ENCODE measurements around the gene RNASE8. TPM values are rescaled to one million over a fixed set of nuclear protein-coding genes. Genes with fewer than 3 reads are reported as not detected.

Gene RNASE8
- total RNA-seq, 1 donor, result not detected

GRCh38 chr14:21081521-21082142 lies 24.0 kb downstream of the RNASE8 start:
- TF ChIP-seq CTCF (IDR thresholded peaks at IDR 0.05; ENCODE audit: insufficient read depth, low read length), result no peak
- DNase-seq (ENCODE audit: low read depth), result no peak

DNA sequence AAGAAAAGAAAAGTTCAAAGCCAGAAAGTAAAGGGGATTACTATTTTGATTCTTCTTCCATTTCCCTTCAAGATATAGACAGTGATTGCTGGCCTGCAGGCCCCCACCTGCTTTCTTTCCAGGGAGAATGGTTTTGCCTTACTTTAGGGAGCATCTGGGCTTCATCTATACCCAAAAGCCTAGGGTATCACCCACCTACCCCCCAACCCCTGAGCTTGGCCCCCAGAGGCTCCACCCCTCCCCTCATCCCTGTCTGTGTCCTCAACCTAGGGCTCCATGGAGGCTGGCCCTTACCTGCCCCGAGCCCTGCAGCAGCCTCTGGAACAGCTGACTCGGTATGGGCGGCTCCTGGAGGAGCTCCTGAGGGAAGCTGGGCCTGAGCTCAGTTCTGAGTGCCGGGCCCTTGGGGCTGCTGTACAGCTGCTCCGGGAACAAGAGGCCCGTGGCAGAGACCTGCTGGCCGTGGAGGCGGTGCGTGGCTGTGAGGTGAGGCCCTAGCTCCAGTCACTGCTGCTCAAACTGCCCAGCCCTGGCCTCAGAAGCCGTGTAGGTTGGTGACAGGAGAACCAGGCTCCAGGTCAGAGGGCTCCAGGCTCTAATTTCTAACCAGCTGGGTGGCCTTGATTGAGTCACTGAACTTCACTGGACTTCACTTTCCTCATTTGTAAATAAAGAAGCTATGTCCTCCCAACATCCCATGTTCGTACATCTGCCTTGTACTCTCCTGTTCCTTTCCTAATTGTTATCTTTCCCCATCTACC lies 26.1 kb downstream of the RNASE8 start:
- no peak overlapping the region for H3K4me3 ChIP-seq (ENCODE audit: low read depth, low read length)
- no peak for TF ChIP-seq CTCF (IDR thresholded peaks at IDR 0.05; ENCODE audit: insufficient read depth, low read length)
- DNase-seq (ENCODE audit: low read depth), result no peak

More at GRCh38 chr14:21081521-21082142, 24.0 kb downstream of the RNASE8 start:
- no peak overlapping the region for H3K4me3 ChIP-seq (ENCODE audit: low read depth, low read length)

GRCh38 chr14:21084396-21084795 lies 26.8 kb downstream of the RNASE8 start:
- no peak for TF ChIP-seq CTCF (IDR thresholded peaks at IDR 0.05; ENCODE audit: insufficient read depth, low read length)
- H3K4me3 ChIP-seq (ENCODE audit: low read depth, low read length), result no peak overlapping the region
- DNase-seq (ENCODE audit: low read depth), result no peak

DNA sequence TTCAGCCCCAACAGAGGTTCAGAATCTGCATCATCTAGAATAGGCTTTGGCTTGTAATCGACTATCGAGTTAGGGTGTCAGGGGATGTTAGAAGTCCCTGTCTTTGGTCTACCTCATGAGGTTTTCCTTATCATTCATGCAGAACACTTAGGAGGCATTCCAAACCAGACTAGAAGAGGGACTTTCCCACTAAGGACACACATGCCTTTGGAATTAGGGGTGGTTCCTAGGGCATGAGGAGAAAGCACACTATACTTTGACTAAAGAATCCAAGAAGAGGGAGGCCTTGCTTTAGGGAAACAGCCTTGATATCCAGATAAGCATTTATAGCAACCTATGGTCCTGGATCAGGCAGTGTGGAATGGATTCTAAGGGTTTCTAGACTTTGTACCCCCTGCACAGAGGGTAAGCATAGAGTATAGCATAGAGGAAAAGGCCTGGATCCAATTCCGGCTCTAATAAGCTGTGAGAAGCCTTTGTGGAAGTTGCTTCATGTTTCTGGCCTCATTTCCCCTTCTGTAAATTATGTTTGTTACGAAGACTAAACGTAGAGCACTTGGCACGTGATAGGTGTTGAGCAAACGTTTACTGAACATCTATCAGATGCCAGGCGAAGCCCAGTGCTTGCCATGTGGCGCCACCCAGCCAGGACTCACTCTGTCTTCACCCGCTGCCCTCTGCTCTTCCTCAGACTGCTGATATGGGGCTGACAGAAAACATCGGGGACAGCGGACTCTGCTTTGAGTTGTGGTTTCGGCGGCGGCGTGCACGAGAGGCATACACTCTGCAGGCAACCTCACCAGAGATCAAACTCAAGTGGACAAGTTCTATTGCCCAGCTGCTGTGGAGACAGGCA lies 27.6 kb downstream of the RNASE8 start:
- DNase-seq (ENCODE audit: low read depth), result peak; percentile 85
- no peak overlapping the region for H3K4me3 ChIP-seq (ENCODE audit: low read depth, low read length)
- TF ChIP-seq CTCF (IDR thresholded peaks at IDR 0.05; ENCODE audit: insufficient read depth, low read length), result no peak

GRCh38 chr14:21086908-21087293 lies 29.3 kb downstream of the RNASE8 start:
- DNase-seq (ENCODE audit: low read depth), result no peak
- H3K4me3 ChIP-seq (ENCODE audit: low read depth, low read length), result no peak overlapping the region
- no peak for TF ChIP-seq CTCF (IDR thresholded peaks at IDR 0.05; ENCODE audit: insufficient read depth, low read length)

- H3K4me3 ChIP-seq (ENCODE audit: low read depth, low read length), result no peak overlapping the region
- DNase-seq (ENCODE audit: low read depth), result peak; percentile 95
- no peak for TF ChIP-seq CTCF (IDR thresholded peaks at IDR 0.05; ENCODE audit: insufficient read depth, low read length)
Measured at GRCh38 chr14:21087294-21088091, 29.9 kb downstream of the RNASE8 start.

All from fibroblast of the aortic adventitia (primary cell).